ENCODE data around the gene FANK1. TPM values are rescaled to one million over a fixed set of nuclear protein-coding genes. Genes with fewer than 3 reads are reported as not detected.
"Not testable (repeated sequence)": the region's sequence is repeated elsewhere in the genome, so short reads cannot be mapped to it uniquely, and the experiment has no call there.

FANK1 gene
- total RNA-seq, 1 donor from 2014 or later: 0.30 TPM

- Histone ChIP-seq H3K36me3 (no peaks in the 10 kb centered on the region), H3K27ac (replicated peaks) (no peak overlapping the region), H3K4me1 (no peaks in the 10 kb centered on the region), H3K27me3 (ENCODE audit: low read depth) (no peaks in the 10 kb centered on the region), H3K9me3 (replicated peaks) (no peaks in the 10 kb centered on the region), H3K4me3 (no peak overlapping the region)
- no peak for DNase-seq
- intact Hi-C loops (cut with micrococcal nuclease): no loop called here
- TF ChIP-seq, protein P1, sequence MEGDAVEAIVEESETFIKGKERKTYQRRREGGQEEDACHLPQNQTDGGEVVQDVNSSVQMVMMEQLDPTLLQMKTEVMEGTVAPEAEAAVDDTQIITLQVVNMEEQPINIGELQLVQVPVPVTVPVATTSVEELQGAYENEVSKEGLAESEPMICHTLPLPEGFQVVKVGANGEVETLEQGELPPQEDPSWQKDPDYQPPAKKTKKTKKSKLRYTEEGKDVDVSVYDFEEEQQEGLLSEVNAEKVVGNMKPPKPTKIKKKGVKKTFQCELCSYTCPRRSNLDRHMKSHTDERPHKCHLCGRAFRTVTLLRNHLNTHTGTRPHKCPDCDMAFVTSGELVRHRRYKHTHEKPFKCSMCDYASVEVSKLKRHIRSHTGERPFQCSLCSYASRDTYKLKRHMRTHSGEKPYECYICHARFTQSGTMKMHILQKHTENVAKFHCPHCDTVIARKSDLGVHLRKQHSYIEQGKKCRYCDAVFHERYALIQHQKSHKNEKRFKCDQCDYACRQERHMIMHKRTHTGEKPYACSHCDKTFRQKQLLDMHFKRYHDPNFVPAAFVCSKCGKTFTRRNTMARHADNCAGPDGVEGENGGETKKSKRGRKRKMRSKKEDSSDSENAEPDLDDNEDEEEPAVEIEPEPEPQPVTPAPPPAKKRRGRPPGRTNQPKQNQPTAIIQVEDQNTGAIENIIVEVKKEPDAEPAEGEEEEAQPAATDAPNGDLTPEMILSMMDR (IDR thresholded peaks at IDR 0.05; ENCODE audit: borderline replicate concordance): no peak
Observed at GRCh38 chr10:125916977-125917376, 20.6 kb downstream of the FANK1 start.

DNA sequence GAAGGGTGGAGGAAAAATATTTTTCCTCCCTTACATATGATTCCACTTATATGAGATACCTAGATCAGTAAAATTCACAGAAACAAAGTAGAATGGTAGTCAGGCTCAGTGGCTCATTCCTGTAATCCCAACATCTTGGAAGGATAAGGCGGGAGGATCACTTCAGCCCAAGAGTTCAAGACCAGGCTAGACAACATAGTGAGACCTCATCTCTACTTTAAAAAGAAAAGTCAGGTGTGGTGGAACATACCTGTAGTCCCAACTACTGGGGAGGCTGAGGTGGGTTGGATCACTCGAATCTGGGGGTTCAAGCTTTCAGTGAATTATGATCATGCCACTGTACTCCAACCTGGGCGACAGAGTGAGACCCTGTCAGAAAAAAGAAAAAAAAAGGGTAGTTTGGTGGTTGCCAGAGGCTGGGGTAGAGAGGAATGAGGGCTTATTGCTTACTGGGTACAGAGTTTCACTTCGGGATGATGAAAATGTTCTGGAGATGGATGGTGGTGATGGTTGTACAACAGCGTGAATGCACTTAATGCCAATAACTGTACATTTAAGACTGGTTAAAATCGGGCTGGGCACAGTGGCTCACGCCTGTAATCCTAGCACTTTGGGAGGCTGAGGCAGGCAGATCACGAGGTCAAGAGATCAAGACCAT lies 21.5 kb downstream of the FANK1 start:
- H3K36me3 ChIP-seq; H3K4me3 ChIP-seq; DNase-seq; intact Hi-C loops (cut with micrococcal nuclease); H3K27me3 ChIP-seq (ENCODE audit: low read depth); H3K4me1 ChIP-seq; H3K27ac ChIP-seq (replicated peaks); H3K9me3 ChIP-seq (replicated peaks): not testable (repeated sequence)

DNA sequence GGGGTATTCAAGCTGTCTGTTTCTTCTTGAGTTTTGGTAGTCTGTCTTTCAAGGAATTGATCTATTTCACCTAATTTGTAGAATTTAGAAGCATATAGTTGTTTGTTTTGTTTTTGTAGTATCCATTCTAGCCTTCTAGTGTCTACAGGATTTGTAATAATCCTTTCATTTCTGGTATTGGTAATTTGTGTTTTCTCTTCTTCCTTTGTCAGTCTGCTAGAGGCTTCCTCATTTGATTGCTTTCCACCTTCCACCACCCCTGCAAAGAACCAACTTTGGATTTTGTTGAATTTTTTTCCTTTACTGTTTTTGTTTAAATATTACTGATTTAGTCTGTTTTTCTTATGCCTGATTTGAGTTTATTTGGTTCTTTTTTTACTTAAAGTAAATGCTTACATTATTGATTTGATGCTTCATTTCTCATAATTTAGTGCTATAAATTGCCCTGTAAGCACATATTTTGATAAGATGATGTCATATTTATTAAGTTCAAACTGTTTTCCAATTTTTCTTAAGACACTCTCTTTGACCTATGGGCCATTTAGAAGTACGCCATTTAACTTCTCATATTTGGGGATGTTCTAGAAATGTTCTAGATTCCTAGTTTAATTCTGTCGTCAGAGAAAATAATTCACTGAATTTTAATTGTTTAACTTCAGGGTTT lies 25.4 kb downstream of the FANK1 start:
- not testable (repeated sequence) for H3K9me3 ChIP-seq (replicated peaks); H3K27me3 ChIP-seq (ENCODE audit: low read depth)

GRCh38 chr10:125925262-125925834 lies 29.0 kb downstream of the FANK1 start:
- H3K27me3 ChIP-seq (ENCODE audit: low read depth): no peaks in the 10 kb centered on the region
- intact Hi-C loops (cut with micrococcal nuclease): no loop called here
- DNase-seq: no peak
- H3K4me1 ChIP-seq: no peaks in the 10 kb centered on the region
- no peaks in the 10 kb centered on the region for H3K9me3 ChIP-seq (replicated peaks)
- H3K27ac ChIP-seq (replicated peaks): no peak overlapping the region
- TF ChIP-seq, protein P1 (IDR thresholded peaks at IDR 0.05; ENCODE audit: borderline replicate concordance): no peak
- H3K4me3 ChIP-seq: no peak overlapping the region
- no peaks in the 10 kb centered on the region for H3K36me3 ChIP-seq

More for the DNA sequence above, 25.4 kb downstream of the FANK1 start:
- H3K4me3 ChIP-seq; H3K27ac ChIP-seq (replicated peaks); intact Hi-C loops (cut with micrococcal nuclease); H3K4me1 ChIP-seq; H3K36me3 ChIP-seq; DNase-seq: not testable (repeated sequence)

DNA sequence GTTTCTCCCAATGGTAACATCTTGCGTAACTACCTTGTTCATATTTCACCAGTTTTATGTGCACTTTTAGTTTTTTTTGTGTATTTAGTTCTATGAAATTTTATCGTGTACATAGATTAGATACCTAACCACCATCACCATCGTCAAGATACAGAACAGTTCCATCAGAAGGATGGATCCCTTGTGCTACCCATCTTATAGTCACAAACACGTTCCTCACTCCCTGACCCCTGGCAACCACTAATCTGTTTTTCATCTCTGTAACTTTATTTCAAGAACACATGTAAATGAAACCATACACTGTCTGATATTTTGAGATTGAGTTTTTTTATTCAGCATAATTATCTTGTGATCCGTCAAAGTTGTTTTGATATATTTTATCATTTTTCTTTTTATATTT lies 29.9 kb downstream of the FANK1 start:
- H3K9me3 ChIP-seq (replicated peaks): peaks cover 4% of the 10 kb centered on the region
- DNase-seq: no peak
- no peaks in the 10 kb centered on the region for H3K4me1 ChIP-seq
- no peak overlapping the region for H3K27ac ChIP-seq (replicated peaks)
- no peak overlapping the region for H3K4me3 ChIP-seq
- intact Hi-C loops (cut with micrococcal nuclease): no loop called here
- TF ChIP-seq, protein P1 (IDR thresholded peaks at IDR 0.05; ENCODE audit: borderline replicate concordance): no peak
- H3K36me3 ChIP-seq: no peaks in the 10 kb centered on the region
- no peaks in the 10 kb centered on the region for H3K27me3 ChIP-seq (ENCODE audit: low read depth)

DNA sequence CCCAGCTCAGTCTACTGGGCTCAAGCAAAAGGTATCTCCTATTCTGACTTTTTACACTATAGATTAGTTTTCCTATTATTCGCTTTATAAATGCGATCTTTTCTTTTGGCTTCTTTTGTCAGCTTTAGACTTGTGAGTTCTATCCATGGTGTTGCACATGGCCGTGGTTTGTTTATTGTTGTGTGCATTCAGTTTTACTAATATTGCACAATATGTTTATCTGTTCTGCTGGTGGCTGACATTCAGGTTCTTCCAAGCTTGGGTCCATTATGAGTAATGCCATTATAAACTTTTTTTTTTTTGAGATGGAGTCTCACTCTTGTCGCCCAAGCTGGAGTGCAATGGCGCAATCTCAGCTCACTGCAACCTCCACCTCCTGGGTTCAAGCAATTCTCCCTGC lies 30.9 kb downstream of the FANK1 start:
- DNase-seq; H3K27me3 ChIP-seq (ENCODE audit: low read depth); H3K4me1 ChIP-seq; H3K9me3 ChIP-seq (replicated peaks); H3K36me3 ChIP-seq; H3K27ac ChIP-seq (replicated peaks); intact Hi-C loops (cut with micrococcal nuclease); H3K4me3 ChIP-seq: not testable (repeated sequence)

Measured in left ventricle myocardium inferior (tissue), 1 donor.